Measurements from ENCODE around the gene SKAP2. TPM values are rescaled to one million over a fixed set of nuclear protein-coding genes. Genes with fewer than 3 reads are reported as not detected.

Gene SKAP2
- total and polyA plus RNA-seq, 2 of the 4 experiments (the other 2 are of a cell fraction) = 5.7 to 7.4 TPM

DNA sequence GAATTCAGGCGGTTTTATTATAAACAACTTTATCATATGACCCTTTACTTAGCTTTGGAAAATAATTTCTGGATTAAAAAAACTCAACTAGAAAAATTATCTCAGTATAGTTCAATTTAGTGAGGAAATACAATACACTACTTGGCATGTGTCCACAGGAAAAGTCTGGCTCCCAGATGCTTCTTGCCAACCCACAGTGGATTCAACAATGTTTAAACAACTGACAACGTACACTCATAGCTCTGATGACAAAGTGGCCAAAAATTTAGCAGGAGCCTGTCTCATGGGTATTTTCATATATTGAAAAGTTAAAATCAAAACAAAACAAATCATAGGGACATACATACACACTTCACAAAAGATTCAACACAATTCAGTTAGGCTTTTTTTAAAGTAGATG, 158.8 kb downstream of the SKAP2 start:
- intact Hi-C loops (cut with micrococcal nuclease) (no loop called here), in situ Hi-C loops (cut with MboI; ENCODE audit: low sequenced_read_pairs) (no loop called here), dilution Hi-C loops (cut with HindIII; ENCODE audit: low sequenced_read_pairs, unreplicated experiment) (no loop called here)
- H3K18ac ChIP-seq (ENCODE audit: low read depth, low read length) = no peak overlapping the region
- POLR2A ChIA-PET (ENCODE audit: unreplicated experiment) = no interaction called here
- H2AFZ ChIP-seq (replicated peaks; ENCODE audit: low read length, poor library complexity) = no peak overlapping the region
- no peaks in the 10 kb centered on the region for H3K27me3 ChIP-seq (ENCODE audit: control insufficient read depth, insufficient read depth, low read length)
- H3K9ac ChIP-seq (ENCODE audit: low read depth, low read length) = no peak overlapping the region
- H2BK15ac ChIP-seq (ENCODE audit: low read depth, low read length) = no peak overlapping the region
- DNase-seq (peak; percentile 97), ATAC-seq (ENCODE audit: low read depth) (peak; percentile 81)
- H3K4me3 ChIP-seq (ENCODE audit: insufficient read depth, low read depth, low read length) = no peak overlapping the region
- H3K14ac ChIP-seq (replicated peaks; ENCODE audit: low read depth, low read length) = no peak overlapping the region
- no peak overlapping the region for H3K4ac ChIP-seq (ENCODE audit: low read depth, low read length)
- no peak overlapping the region for H4K8ac ChIP-seq (ENCODE audit: low read depth in 2 of 2, low read length in 2 of 2)
- H3K4me2 ChIP-seq (ENCODE audit: low read depth, low read length) = peak overlapping the region; percentile 65; the same call in 1 of the 2 replicates
- H4K91ac ChIP-seq (ENCODE audit: insufficient read depth, low read depth, low read length) = no peak overlapping the region
- H2AK9ac ChIP-seq (replicated peaks; ENCODE audit: low read depth, low read length, poor library complexity) = no peak overlapping the region
- no peak overlapping the region for H2AK5ac ChIP-seq (ENCODE audit: low read depth, low read length)
- H2BK120ac ChIP-seq (ENCODE audit: low read depth, low read length) = no peak overlapping the region
- H2BK5ac ChIP-seq (ENCODE audit: low read depth, low read length, poor library complexity, severe bottlenecking) = peak overlapping the region; percentile 27
- H3K9me1 ChIP-seq (ENCODE audit: insufficient read depth, low read length) = peaks cover 2% of the 10 kb centered on the region; the same call in 1 of the 2 replicates
- peaks cover 6% of the 10 kb centered on the region for H3K4me1 ChIP-seq (ENCODE audit: control insufficient read depth, insufficient read depth, low read length)
- TF ChIP-seq CTCF (conservative IDR thresholded peaks at IDR 0.05; ENCODE audit: low read depth, low read length) = no peak
- peak; percentile 87 for TF ChIP-seq FOS (IDR thresholded peaks at IDR 0.05; ENCODE audit: low read depth, low read length)
- TF ChIP-seq BHLHE40 (IDR thresholded peaks at IDR 0.05; ENCODE audit: low read depth, low read length) = no peak
- no peak overlapping the region; the same call in 1 of the 2 replicates for H3K27ac ChIP-seq (ENCODE audit: insufficient read depth, low read length)
- H3K79me1 ChIP-seq (ENCODE audit: low read depth in 1 of 2, low read length in 2 of 2) = no peaks in the 10 kb centered on the region
- no peaks in the 10 kb centered on the region for H3K36me3 ChIP-seq (ENCODE audit: control insufficient read depth, insufficient read depth, low read length)
- WGBS, 2 experiments (ENCODE audit: extremely low coverage in 2 of 2, insufficient read length in 1 of 2) = no CpG with 5 or more reads among the region's 2 CpGs
- H2BK20ac ChIP-seq (ENCODE audit: low read depth, low read length) = no peak overlapping the region
- no peak overlapping the region for H4K5ac ChIP-seq (ENCODE audit: low read depth, low read length)
- BruUV-seq (replicated peaks) = no TSS peak
- CTCF ChIA-PET = interaction anchor here (1.6 kb wide), 1 partner anchor 19 kb away, joined by 3 read pairs; no protein-coding TSS in a partner anchor
- H3K9me3 ChIP-seq (ENCODE audit: control insufficient read depth, insufficient read depth, low read length) = no peaks in the 10 kb centered on the region
- H4K20me1 ChIP-seq (ENCODE audit: insufficient read depth, low read length) = no peaks in the 10 kb centered on the region
- H3K56ac ChIP-seq (ENCODE audit: extremely low read depth, insufficient read depth, low read length) = no peak overlapping the region
- H3K23ac ChIP-seq (ENCODE audit: low read depth, low read length) = no peak overlapping the region
